HCT116 (cell line): ENCODE results near the gene SPG21. TPM values are rescaled to one million over a fixed set of nuclear protein-coding genes. Genes with fewer than 3 reads are reported as not detected.
A peak's percentile ranks its signal among the peaks of the same experiment; 100 is the strongest.
"Not testable (repeated sequence)": the region's sequence is repeated elsewhere in the genome, so short reads cannot be mapped to it uniquely, and the experiment has no call there.

Experiments
- ATAC-seq: fragments of 200-7000 bp; cut with Tn5 transposase; 2 replicates; pipeline ENCODE4 v1.9.1; 2020; ENCODE audit warnings: mild to moderate bottlenecking, moderate library complexity
- BruUV-seq: library from RNA; stranded (reverse); fragments of 400-500 nt; replicated peaks from 2 replicates; lab custom pipeline; 2021; lab: Mats Ljungman, UMichigan
- CTCF ChIA-PET: fragments of 300-600 bp; sonication (Branson Sonifier 250); formaldehyde crosslinking; loops from one replicate; lab custom pipeline; 2021; ENCODE audit warnings: antibody characterized with exemption; lab: Charles Lee
- POLR2A ChIA-PET: fragments of 300-600, 350-600 bp; sonication (Branson Sonifier 250); formaldehyde crosslinking; loops from one replicate; lab custom pipeline; 2021; ENCODE audit warnings: antibody characterized with exemption; lab: Charles Lee
- RAD21 ChIA-PET, 2 experiments: fragments of 300-600 bp; sonication (Branson Sonifier 250); formaldehyde crosslinking; loops; one replicate each; lab custom pipeline; 2023; ENCODE audit warnings: low total read pairs in 2 of 2; ENCODE audit not compliant: uncharacterized antibody in 2 of 2, unreplicated experiment in 2 of 2, low non-redundant PET in 1 of 2; lab: Charles Lee
- DNase-seq: peaks from one replicate; pipeline ENCODE4 v3.0.0-alpha.2; 2010; ENCODE audit warnings: low read depth, low spot score
- H2AFZ ChIP-seq: fragments of 200-600 bp; shearing (Covaris generic), sonication (generic); 2 replicates; pipeline ENCODE4 v1.6.1; 2017; ENCODE audit warnings: low read depth, mixed run types, mixed read lengths, antibody characterized with exemption, low read length; ENCODE audit not compliant: poor library complexity, severe bottlenecking
- H3K27ac ChIP-seq: 2 replicates; pipeline ENCODE4 v1.5.1; 2012; ENCODE audit warnings: low read depth, low read length
- H3K27me3 ChIP-seq: fragments of 200-600 bp; sonication (generic); 2 replicates; pipeline ENCODE4 v1.6.1; 2016; ENCODE audit warnings: mixed run types, low read length, mixed read lengths; ENCODE audit not compliant: insufficient read depth
- H3K36me3 ChIP-seq, 2 experiments: fragments of 200-500 bp in 1 of 2; fragments of 200-600 bp in 1 of 2; sonication (Bioruptor generic) in 1 of 2; sonication (generic) in 1 of 2; 2 replicates each; pipeline versions ENCODE4 v1.5.1 to v1.6.1; 2014 to 2016; ENCODE audit warnings: low read length in 2 of 2, inconsistent platforms in 1 of 2, mixed read lengths in 1 of 2, mixed run types in 1 of 2; ENCODE audit not compliant: insufficient read depth in 2 of 2, control insufficient read depth in 1 of 2
- H3K4me1 ChIP-seq, 2 experiments: fragments of 200-600 bp in 1 of 2; sonication (generic) in 1 of 2; 2 replicates each; pipeline versions ENCODE4 v1.5.1 to v1.6.1; 2012 to 2017; ENCODE audit warnings: low read length in 2 of 2, inconsistent platforms in 1 of 2, mild to moderate bottlenecking in 1 of 2, mixed read lengths in 1 of 2, mixed run types in 1 of 2, moderate library complexity in 1 of 2; ENCODE audit not compliant: insufficient read depth in 2 of 2, control insufficient read depth in 1 of 2
- H3K4me2 ChIP-seq: fragments of 200-600 bp; sonication (generic); 2 replicates; pipeline ENCODE4 v1.6.1; 2017; ENCODE audit warnings: mixed run types, low read length, mixed read lengths
- H3K4me3 ChIP-seq, 2 experiments: fragments of 200-600 bp in 1 of 2; sonication (generic) in 1 of 2; replicated peaks in 1 of 2; 2 replicates each; pipeline ENCODE4 v1.5.1; 2011 to 2016; ENCODE audit warnings: low read length in 2 of 2, control low read depth in 1 of 2, low read depth in 1 of 2, mild to moderate bottlenecking in 1 of 2, mixed read lengths in 1 of 2, mixed run types in 1 of 2
- H3K79me2 ChIP-seq: fragments of 200-600 bp; sonication (generic); 2 replicates; pipeline ENCODE4 v1.6.1; 2017; ENCODE audit warnings: mild to moderate bottlenecking, mixed run types, low read length, moderate library complexity, mixed read lengths; ENCODE audit not compliant: insufficient read depth
- H3K9ac ChIP-seq: fragments of 200-600 bp; sonication (generic); 2 replicates; pipeline ENCODE4 v1.6.1; 2016; ENCODE audit warnings: low read length, mixed read lengths
- H3K9me2 ChIP-seq: fragments of 200-600 bp; sonication (generic), shearing (Covaris generic); 2 replicates; pipeline ENCODE4 v1.6.1; 2017; ENCODE audit warnings: mixed run types, mild to moderate bottlenecking, moderate library complexity; ENCODE audit not compliant: insufficient read depth
- H3K9me3 ChIP-seq, 2 experiments: fragments of 200-500 bp in 1 of 2; fragments of 200-600 bp in 1 of 2; sonication (Bioruptor generic) in 1 of 2; sonication (generic) in 1 of 2; 2 replicates each; pipeline ENCODE4 v1.6.1; 2014 to 2017; ENCODE audit warnings: low read length in 2 of 2, mixed read lengths in 2 of 2, inconsistent platforms in 1 of 2, low read depth in 1 of 2, mild to moderate bottlenecking in 1 of 2, mixed run types in 1 of 2, moderate library complexity in 1 of 2; ENCODE audit not compliant: control insufficient read depth in 1 of 2, insufficient read depth in 1 of 2
- H4K20me1 ChIP-seq: fragments of 200-600 bp; sonication (generic), shearing (Covaris generic); 2 replicates; pipeline ENCODE4 v1.6.1; 2017; ENCODE audit warnings: mixed run types, mild to moderate bottlenecking, moderate library complexity; ENCODE audit not compliant: insufficient read depth
- CEBPB ChIP-seq: IDR thresholded peaks from 2 replicates; pipeline ENCODE4 v1.6.1; 2012; ENCODE audit warnings: low read depth
- ELF1 ChIP-seq: IDR thresholded peaks from 2 replicates; pipeline ENCODE4 v1.6.1; 2012; ENCODE audit warnings: low read depth, borderline replicate concordance
- RAD21 ChIP-seq: IDR thresholded peaks from 2 replicates; pipeline ENCODE4 v1.6.1; 2012; ENCODE audit warnings: low read depth, mild to moderate bottlenecking
- SP1 ChIP-seq: IDR thresholded peaks from 2 replicates; pipeline ENCODE4 v1.6.1; 2012; ENCODE audit warnings: low read depth
- TCF7L2 ChIP-seq: IDR thresholded peaks from 2 replicates; pipeline ENCODE4 v1.7.0; 2011; ENCODE audit warnings: borderline replicate concordance, inconsistent platforms; ENCODE audit not compliant: insufficient read depth, insufficient read length; ENCODE audit errors: extremely low read depth
- YY1 ChIP-seq: IDR thresholded peaks from 2 replicates; pipeline ENCODE4 v1.6.1; 2011; ENCODE audit warnings: low read length, low read depth, moderate library complexity, mild to moderate bottlenecking; ENCODE audit not compliant: insufficient replicate concordance; ENCODE audit errors: extremely low read depth
- intact Hi-C: fragments of 100-400 bp; cut with micrococcal nuclease; formaldehyde crosslinking; loops from 2 replicates; pipeline ENCODE4 v1.10.0; 2022
- total RNA-seq: library from RNA; stranded (reverse); gene quantifications from one replicate; pipeline ENCODE4 v1.2.1, GENCODE V29; 2021; ENCODE audit not compliant: unreplicated experiment
- TF ChIP-seq, protein P1 (sequence below), 3 experiments: fragments of 200-600 bp in 1 of 3; sonication (generic) in 1 of 3; IDR thresholded peaks in 2 of 3; conservative IDR thresholded peaks in 1 of 3; 2 replicates each; pipeline ENCODE4 v1.5.1; 2012 to 2017; ENCODE audit warnings: low read depth in 2 of 3, low read length in 2 of 3, antibody characterized with exemption in 1 of 3, borderline replicate concordance in 1 of 3, control low read depth in 1 of 3, mild to moderate bottlenecking in 1 of 3, mixed read lengths in 1 of 3, mixed run types in 1 of 3, moderate library complexity in 1 of 3; ENCODE audit not compliant: insufficient read depth in 1 of 3

The SPG21 gene
- total RNA-seq, 1 experiment from 2014 or later = 72.7 TPM

DNA sequence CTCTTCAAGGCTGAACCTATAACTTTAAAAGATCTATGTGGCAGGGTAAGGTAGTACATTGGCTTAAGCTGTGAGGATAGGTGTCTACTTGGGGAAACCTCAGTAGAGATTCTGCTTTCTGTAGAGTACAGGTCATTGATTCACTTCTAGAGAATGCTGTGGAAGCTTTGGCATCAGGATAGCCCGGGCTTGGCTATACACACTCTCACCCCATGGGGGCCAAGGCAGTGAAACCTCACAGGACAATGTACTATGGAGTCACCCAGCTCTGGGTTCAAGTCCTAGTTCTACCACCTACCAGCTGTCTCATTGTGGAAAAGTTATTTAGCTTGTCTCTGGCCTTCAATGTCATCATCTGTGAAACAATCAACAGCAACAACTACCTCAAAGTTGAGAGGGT lies 30.7 kb upstream of the SPG21 start:
- ChIA-PET RAD21 (no interaction called here), POLR2A (no interaction called here), CTCF (no interaction called here)
- Histone ChIP-seq H3K4me2 (no peak overlapping the region), H3K27me3 (no peaks in the 10 kb centered on the region), H4K20me1 (no peaks in the 10 kb centered on the region), H3K27ac (no peak overlapping the region), H3K79me2 (no peaks in the 10 kb centered on the region), H3K36me3 (peaks cover 36 to 41% of the 10 kb centered on the region in 2 experiments), H2AFZ (no peak overlapping the region), H3K9me3 (no peaks in the 10 kb centered on the region), H3K4me3 (no peak overlapping the region), H3K4me1 (no peaks in the 10 kb centered on the region), H3K9me2 (no peaks in the 10 kb centered on the region), H3K9ac (no peak overlapping the region)
- TF ChIP-seq, protein P1, sequence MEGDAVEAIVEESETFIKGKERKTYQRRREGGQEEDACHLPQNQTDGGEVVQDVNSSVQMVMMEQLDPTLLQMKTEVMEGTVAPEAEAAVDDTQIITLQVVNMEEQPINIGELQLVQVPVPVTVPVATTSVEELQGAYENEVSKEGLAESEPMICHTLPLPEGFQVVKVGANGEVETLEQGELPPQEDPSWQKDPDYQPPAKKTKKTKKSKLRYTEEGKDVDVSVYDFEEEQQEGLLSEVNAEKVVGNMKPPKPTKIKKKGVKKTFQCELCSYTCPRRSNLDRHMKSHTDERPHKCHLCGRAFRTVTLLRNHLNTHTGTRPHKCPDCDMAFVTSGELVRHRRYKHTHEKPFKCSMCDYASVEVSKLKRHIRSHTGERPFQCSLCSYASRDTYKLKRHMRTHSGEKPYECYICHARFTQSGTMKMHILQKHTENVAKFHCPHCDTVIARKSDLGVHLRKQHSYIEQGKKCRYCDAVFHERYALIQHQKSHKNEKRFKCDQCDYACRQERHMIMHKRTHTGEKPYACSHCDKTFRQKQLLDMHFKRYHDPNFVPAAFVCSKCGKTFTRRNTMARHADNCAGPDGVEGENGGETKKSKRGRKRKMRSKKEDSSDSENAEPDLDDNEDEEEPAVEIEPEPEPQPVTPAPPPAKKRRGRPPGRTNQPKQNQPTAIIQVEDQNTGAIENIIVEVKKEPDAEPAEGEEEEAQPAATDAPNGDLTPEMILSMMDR (IDR thresholded peaks at IDR 0.05 in 2 of 3, conservative IDR thresholded peaks at IDR 0.05 in 1 of 3; ENCODE audit: borderline replicate concordance in 1 of 3, insufficient read depth in 1 of 3, low read depth in 2 of 3, low read length in 2 of 3) = 0 out of 6 replicates have a peak, but pooled peaks of 2 of the 3 experiments have one; percentile 10 to 14
- TF ChIP-seq CEBPB (no peak), TCF7L2 (no peak), YY1 (no peak), SP1 (no peak), RAD21 (no peak), ELF1 (no peak)
- ATAC-seq (peak; percentile 91), DNase-seq (no peak)
- intact Hi-C loops = loop anchor here (10.0 kb wide), 1 partner anchor 286 kb away; no protein-coding TSS in a partner anchor
- no TSS peak for BruUV-seq

DNA sequence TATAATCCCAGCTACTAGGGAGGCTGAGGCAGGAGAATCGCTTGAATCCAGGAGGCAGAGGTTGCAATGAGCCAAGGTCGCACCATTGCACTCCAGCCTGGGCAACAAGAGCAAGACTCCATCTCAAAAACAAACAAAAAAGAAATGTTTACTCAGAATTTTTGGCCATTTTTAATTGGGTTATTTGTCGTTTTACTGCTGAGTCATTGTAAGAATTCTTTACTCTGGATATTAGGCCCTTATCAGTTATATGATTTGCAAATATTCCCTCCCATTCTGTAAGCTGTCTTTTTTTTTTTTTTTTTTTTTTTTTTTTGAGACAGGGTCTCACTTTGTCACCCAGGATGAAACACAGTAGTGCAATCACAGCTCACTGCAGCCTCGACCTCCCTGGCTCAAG lies 21.5 kb upstream of the SPG21 start:
- BruUV-seq, CTCF ChIA-PET: not testable (repeated sequence)

More for the DNA sequence above, 21.5 kb upstream of the SPG21 start:
- intact Hi-C loops, ATAC-seq, H3K4me3 ChIP-seq, H3K4me1 ChIP-seq, H2AFZ ChIP-seq, H4K20me1 ChIP-seq, H3K27ac ChIP-seq, H3K9me2 ChIP-seq, DNase-seq, H3K79me2 ChIP-seq, H3K9ac ChIP-seq, H3K4me2 ChIP-seq, H3K27me3 ChIP-seq: not testable (repeated sequence)
- H3K9me3 ChIP-seq = peaks cover 6 to 10% of the 10 kb centered on the region in 2 experiments; a peak in 2 of 4 replicates
- ChIA-PET RAD21 (interaction anchor here in 1 of 2 experiments (0.7 kb wide), 1 partner anchor 98 kb away, joined by 4 read pairs; no protein-coding TSS in a partner anchor), POLR2A (interaction anchor here (0.7 kb wide), 1 partner anchor 539 kb away, joined by 3 read pairs; no protein-coding TSS in a partner anchor)
- H3K36me3 ChIP-seq = peaks cover 22 to 28% of the 10 kb centered on the region in 2 experiments
